ENCODE data around the gene BBOX1. TPM values are rescaled to one million over a fixed set of nuclear protein-coding genes. Genes with fewer than 3 reads are reported as not detected.

Gene BBOX1
- total RNA-seq, 1 donor from 2014 or later: not detected

- H3K27me3 ChIP-seq (ENCODE audit: control insufficient read depth, insufficient read depth, low read length): no peaks in the 10 kb centered on the region
- no peak for DNase-seq (ENCODE audit: low read depth)
- TF ChIP-seq CTCF (IDR thresholded peaks at IDR 0.05; ENCODE audit: insufficient read depth, low read length, poor library complexity, severe bottlenecking): no peak
- H3K4me3 ChIP-seq (ENCODE audit: low read depth, low read length): no peak overlapping the region
- no peaks in the 10 kb centered on the region for H3K36me3 ChIP-seq (ENCODE audit: control insufficient read depth, insufficient read depth, low read length)
These were observed 28.9 kb upstream of the BBOX1 start for GRCh38 chr11:27011560-27012233.

- TF ChIP-seq CTCF (IDR thresholded peaks at IDR 0.05; ENCODE audit: insufficient read depth, low read length, poor library complexity, severe bottlenecking): no peak
- Histone ChIP-seq H3K4me3 (ENCODE audit: low read depth, low read length) (no peak overlapping the region), H3K36me3 (ENCODE audit: control insufficient read depth, insufficient read depth, low read length) (no peaks in the 10 kb centered on the region), H3K27me3 (ENCODE audit: control insufficient read depth, insufficient read depth, low read length) (no peaks in the 10 kb centered on the region)
- no peak for DNase-seq (ENCODE audit: low read depth)
These were observed 28.2 kb upstream of the BBOX1 start for GRCh38 chr11:27012234-27012921.

GRCh38 chr11:27013781-27014361 is 26.7 kb upstream of the BBOX1 start:
- no peak for DNase-seq (ENCODE audit: low read depth)
- Histone ChIP-seq H3K4me3 (ENCODE audit: low read depth, low read length) (no peak overlapping the region), H3K36me3 (ENCODE audit: control insufficient read depth, insufficient read depth, low read length) (no peaks in the 10 kb centered on the region), H3K27me3 (ENCODE audit: control insufficient read depth, insufficient read depth, low read length) (no peaks in the 10 kb centered on the region)
- TF ChIP-seq CTCF (IDR thresholded peaks at IDR 0.05; ENCODE audit: insufficient read depth, low read length, poor library complexity, severe bottlenecking): no peak

- Histone ChIP-seq H3K36me3 (ENCODE audit: control insufficient read depth, insufficient read depth, low read length) (no peaks in the 10 kb centered on the region), H3K4me3 (ENCODE audit: low read depth, low read length) (no peak overlapping the region), H3K27me3 (ENCODE audit: control insufficient read depth, insufficient read depth, low read length) (no peaks in the 10 kb centered on the region)
- no peak for DNase-seq (ENCODE audit: low read depth)
- no peak for TF ChIP-seq CTCF (IDR thresholded peaks at IDR 0.05; ENCODE audit: insufficient read depth, low read length, poor library complexity, severe bottlenecking)
These were observed 21.6 kb upstream of the BBOX1 start for GRCh38 chr11:27018902-27019529.

GRCh38 chr11:27020751-27021150 is 19.9 kb upstream of the BBOX1 start:
- no peaks in the 10 kb centered on the region for H3K27me3 ChIP-seq (ENCODE audit: control insufficient read depth, insufficient read depth, low read length)
- no peak overlapping the region for H3K4me3 ChIP-seq (ENCODE audit: low read depth, low read length)
- no peaks in the 10 kb centered on the region for H3K36me3 ChIP-seq (ENCODE audit: control insufficient read depth, insufficient read depth, low read length)
- TF ChIP-seq CTCF (IDR thresholded peaks at IDR 0.05; ENCODE audit: insufficient read depth, low read length, poor library complexity, severe bottlenecking): no peak
- no peak for DNase-seq (ENCODE audit: low read depth)
